Measurements from ENCODE around the gene CEP95. TPM values are rescaled to one million over a fixed set of nuclear protein-coding genes. Genes with fewer than 3 reads are reported as not detected.
"Not testable (repeated sequence)": the region's sequence is repeated elsewhere in the genome, so short reads cannot be mapped to it uniquely, and the experiment has no call there.

CEP95 gene
- total RNA-seq, 1 donor = 26.3 TPM

DNA sequence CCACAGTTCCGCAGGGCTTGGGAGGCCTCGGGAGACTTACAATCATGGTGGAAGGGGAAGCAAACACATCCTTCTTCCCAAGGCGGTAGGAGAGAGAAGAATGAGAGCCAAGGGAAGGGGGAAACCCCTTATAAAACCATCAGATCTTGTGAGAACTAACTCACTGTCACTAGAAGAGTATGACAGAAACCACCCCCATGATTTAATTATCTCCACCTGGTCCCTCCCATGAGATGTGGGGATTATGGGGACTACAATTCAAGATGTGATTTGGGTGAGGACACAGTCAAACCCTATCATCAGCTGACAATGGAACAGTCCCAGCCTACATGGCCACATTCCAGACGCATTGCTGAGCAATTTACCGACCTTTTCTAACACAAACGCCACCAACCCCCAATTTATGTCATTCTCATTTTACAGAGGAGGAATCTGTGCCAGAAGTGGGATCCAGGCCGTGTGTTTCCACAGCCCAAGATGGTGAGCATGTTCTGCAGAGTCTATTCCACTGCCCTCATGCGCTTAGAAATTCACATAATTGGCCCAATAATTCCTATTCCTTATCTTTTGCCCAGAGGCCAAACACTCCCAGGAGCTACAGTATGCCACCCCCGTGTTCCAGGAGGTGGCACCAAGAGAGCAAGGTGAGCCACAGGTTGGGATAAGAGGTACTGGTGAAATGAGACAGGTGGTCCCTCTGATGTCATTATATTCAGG, 40.6 kb upstream of the CEP95 start:
- H3K4me3 ChIP-seq (ENCODE audit: low read depth, low read length) = no peak overlapping the region
- TF ChIP-seq, protein P1, sequence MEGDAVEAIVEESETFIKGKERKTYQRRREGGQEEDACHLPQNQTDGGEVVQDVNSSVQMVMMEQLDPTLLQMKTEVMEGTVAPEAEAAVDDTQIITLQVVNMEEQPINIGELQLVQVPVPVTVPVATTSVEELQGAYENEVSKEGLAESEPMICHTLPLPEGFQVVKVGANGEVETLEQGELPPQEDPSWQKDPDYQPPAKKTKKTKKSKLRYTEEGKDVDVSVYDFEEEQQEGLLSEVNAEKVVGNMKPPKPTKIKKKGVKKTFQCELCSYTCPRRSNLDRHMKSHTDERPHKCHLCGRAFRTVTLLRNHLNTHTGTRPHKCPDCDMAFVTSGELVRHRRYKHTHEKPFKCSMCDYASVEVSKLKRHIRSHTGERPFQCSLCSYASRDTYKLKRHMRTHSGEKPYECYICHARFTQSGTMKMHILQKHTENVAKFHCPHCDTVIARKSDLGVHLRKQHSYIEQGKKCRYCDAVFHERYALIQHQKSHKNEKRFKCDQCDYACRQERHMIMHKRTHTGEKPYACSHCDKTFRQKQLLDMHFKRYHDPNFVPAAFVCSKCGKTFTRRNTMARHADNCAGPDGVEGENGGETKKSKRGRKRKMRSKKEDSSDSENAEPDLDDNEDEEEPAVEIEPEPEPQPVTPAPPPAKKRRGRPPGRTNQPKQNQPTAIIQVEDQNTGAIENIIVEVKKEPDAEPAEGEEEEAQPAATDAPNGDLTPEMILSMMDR (IDR thresholded peaks at IDR 0.05; ENCODE audit: insufficient read depth, low read depth, low read length) = no peak
- DNase-seq (ENCODE audit: low read depth) = no peak

DNA sequence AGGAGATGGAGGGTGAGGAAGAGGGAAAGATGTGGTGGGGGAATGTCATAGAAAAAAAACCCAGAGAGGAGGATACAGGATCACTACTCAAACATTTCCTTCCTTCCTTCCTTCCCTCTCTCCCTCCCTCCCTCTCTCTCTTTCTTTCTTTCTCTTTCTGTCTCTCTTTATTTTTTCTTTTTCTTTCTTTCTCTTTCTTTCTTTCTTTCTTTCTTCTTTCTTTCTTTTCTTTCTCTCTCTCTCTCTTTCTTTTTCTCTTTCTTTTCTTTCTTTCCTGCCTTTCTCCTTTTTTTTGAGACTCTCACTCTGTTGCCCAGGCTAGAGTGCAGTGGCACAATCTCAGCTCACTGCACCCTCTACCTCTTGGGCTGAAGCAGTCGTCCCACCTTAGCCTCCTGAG, 39.9 kb upstream of the CEP95 start:
- DNase-seq (ENCODE audit: low read depth); H3K4me3 ChIP-seq (ENCODE audit: low read depth, low read length): not testable (repeated sequence)

DNA sequence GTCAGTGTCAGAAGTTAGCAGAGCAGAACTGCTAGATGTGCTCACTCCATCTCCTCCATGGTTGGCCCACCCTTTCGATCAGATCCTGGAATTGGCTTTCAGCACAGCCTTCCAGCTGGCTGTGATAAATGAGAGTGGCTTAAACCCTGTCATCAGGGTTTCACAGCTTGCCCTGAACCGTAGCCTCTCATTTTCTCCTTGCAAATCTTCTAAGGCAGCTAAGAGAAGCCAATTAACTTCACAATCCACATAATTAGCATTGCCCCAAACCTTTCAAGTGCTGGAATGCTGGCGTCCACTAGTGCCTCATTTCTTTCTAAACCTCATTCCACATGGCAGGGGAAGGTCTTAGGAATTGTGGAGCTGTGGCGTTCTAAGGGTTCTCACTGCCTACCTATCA, 36.2 kb upstream of the CEP95 start:
- no peak overlapping the region for H3K4me3 ChIP-seq (ENCODE audit: low read depth, low read length)
- DNase-seq (ENCODE audit: low read depth) = no peak
- TF ChIP-seq, protein P1 (IDR thresholded peaks at IDR 0.05; ENCODE audit: insufficient read depth, low read depth, low read length) = no peak

DNA sequence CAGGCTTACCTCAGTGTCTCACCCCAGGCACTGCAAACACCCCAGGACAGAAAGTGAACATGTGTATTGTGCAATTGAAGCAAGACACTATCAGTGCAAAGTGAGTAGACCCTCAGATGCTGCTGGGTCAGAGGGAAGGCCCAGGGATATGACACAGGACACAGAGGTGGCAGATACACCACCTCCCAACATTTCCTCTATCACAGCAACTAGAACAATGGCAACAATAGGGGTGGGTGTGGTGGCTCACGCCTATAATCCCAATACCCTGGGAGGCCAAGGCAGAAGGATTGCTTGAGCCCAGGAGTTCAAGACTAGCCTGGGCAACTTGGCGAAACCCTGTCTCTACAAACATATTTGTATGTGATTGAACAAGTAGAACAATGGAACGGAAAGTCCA, 35.3 kb upstream of the CEP95 start:
- TF ChIP-seq, protein P1 (IDR thresholded peaks at IDR 0.05; ENCODE audit: insufficient read depth, low read depth, low read length) = no peak
- no peak overlapping the region for H3K4me3 ChIP-seq (ENCODE audit: low read depth, low read length)
- no peak for DNase-seq (ENCODE audit: low read depth)

DNA sequence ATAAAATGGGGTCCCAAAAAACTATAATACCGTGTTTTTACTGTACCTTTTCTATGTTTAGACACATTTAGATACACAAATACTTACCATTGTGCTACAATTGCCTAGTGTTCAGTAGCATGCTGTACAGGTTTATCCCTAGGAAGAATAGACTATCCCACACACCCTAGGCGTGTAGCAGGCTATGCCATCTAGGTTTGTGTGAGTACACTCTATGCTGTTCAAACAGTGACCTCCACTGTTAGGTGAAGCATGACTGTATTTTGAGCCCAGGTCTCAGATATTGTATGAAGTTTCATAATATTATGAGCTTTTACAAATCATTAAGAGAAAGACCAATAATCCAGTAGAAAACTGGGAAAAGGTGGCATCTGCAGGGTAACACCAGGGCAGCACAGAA, 34.2 kb upstream of the CEP95 start:
- no peak overlapping the region for H3K4me3 ChIP-seq (ENCODE audit: low read depth, low read length)
- TF ChIP-seq, protein P1 (IDR thresholded peaks at IDR 0.05; ENCODE audit: insufficient read depth, low read depth, low read length) = no peak
- DNase-seq (ENCODE audit: low read depth) = no peak

DNA sequence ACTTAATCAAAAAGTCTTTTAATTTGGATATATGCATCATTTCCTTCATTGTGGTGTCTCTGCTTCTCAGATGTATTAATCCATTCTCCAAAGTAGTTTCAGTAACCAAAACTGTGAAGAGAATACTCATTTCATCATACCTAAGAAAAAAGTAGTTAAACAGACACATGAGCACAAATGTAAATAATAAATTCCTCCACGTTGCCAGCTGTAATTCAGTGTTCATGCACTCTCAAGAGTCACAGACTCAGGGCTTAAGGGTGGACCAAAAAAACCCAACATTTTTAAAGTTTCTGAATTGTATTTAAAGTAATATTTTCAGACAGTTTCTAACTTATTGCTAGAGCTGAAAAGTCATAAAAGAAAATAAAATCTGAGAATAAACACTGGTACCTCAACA, 28.9 kb upstream of the CEP95 start:
- TF ChIP-seq, protein P1 (IDR thresholded peaks at IDR 0.05; ENCODE audit: insufficient read depth, low read depth, low read length) = no peak
- H3K4me3 ChIP-seq (ENCODE audit: low read depth, low read length) = no peak overlapping the region
- DNase-seq (ENCODE audit: low read depth) = peak; percentile 67

DNA sequence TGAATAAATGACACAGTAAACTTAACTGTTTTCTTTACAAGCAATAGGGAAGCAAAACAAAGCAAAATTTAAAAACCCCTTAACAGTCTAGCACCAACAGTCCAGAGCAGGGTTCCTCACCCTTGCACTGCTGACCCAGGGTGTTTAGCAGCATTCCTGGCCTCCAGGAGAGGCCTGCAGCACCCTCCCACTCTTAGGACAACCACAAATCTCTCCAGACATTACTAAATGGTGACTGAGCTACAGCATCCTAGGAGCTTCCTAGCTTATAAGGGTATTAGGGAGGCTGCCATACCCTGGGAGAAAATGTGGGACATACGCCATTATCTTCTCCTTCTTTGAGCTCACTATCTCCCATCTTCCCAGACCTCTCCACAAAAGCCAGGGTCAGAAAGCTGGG, 25.8 kb upstream of the CEP95 start:
- DNase-seq (ENCODE audit: low read depth) = no peak
- TF ChIP-seq, protein P1 (IDR thresholded peaks at IDR 0.05; ENCODE audit: insufficient read depth, low read depth, low read length) = no peak
- H3K4me3 ChIP-seq (ENCODE audit: low read depth, low read length) = no peak overlapping the region

All from fibroblast of villous mesenchyme (primary cell).